Activated CD4-positive, alpha-beta memory T cell treated with anti-CD3 and anti-CD28 coated beads for 36 hours (primary cell): Measurements from ENCODE around the gene CNTRL. TPM values are rescaled to one million over a fixed set of nuclear protein-coding genes. Genes with fewer than 3 reads are reported as not detected.
"Not testable (repeated sequence)": the region's sequence is repeated elsewhere in the genome, so short reads cannot be mapped to it uniquely, and the experiment has no call there.

Experiments
- CTCF ChIA-PET: fragments of 350-600 bp; sonication (Branson Sonifier 250); formaldehyde crosslinking; loops from one replicate; lab custom pipeline; 2021; ENCODE audit warnings: antibody characterized with exemption, inconsistent platforms; lab: Charles Lee
- POLR2A ChIA-PET: fragments of 350-600 bp; sonication (Branson Sonifier 250); formaldehyde crosslinking; loops from one replicate; lab custom pipeline; 2021; ENCODE audit warnings: antibody characterized with exemption; lab: Charles Lee
- DNase-seq: peaks from one replicate; pipeline ENCODE4 v3.0.0-alpha.2; 2020
- H3K27ac Mint-ChIP-seq: one replicate; pipeline ENCODE4 v1.8.0; 2021; ENCODE audit warnings: mixed read lengths
- H3K27me3 Mint-ChIP-seq: one replicate; pipeline ENCODE4 v1.8.0; 2021; ENCODE audit warnings: mixed read lengths
- H3K36me3 Mint-ChIP-seq: one replicate; pipeline ENCODE4 v1.8.0; 2021; ENCODE audit warnings: mixed read lengths
- H3K4me1 Mint-ChIP-seq: one replicate; pipeline ENCODE4 v1.8.0; 2021; ENCODE audit warnings: low read depth, mixed read lengths
- H3K4me3 Mint-ChIP-seq: one replicate; pipeline ENCODE4 v1.8.0; 2021; ENCODE audit warnings: mild to moderate bottlenecking, mixed read lengths
- H3K9me3 Mint-ChIP-seq: one replicate; pipeline ENCODE4 v1.8.0; 2021; ENCODE audit warnings: mixed read lengths
- intact Hi-C: fragments of 100-400 bp; cut with micrococcal nuclease; formaldehyde crosslinking; loops from one replicate; pipeline ENCODE4 v1.15.1; 2023
- total RNA-seq, 2 experiments: library from RNA; stranded (reverse); gene quantifications; one replicate each; pipeline ENCODE4 v1.2.3, GENCODE V29; 2021

Gene CNTRL
- total RNA-seq, 2 experiments from 2014 or later = 60.0 to 65.1 TPM

- Mint-ChIP-seq H3K4me3 (no peak overlapping the region), H3K27me3 (no peaks in the 10 kb centered on the region), H3K27ac (peak overlapping the region; percentile 6), H3K36me3 (peaks cover 50% of the 10 kb centered on the region), H3K9me3 (no peaks in the 10 kb centered on the region), H3K4me1 (peaks cover 18% of the 10 kb centered on the region)
- intact Hi-C loops = loop anchor here (10.0 kb wide), 1 partner anchor 183 kb away; no protein-coding TSS in a partner anchor
- CTCF ChIA-PET = interaction anchor here (1.1 to 2.3 kb wide), 5 partner anchors 10 to 187 kb away, joined by 3 to 10 read pairs (median 4); no protein-coding TSS in a partner anchor
- POLR2A ChIA-PET = no interaction called here
- DNase-seq = no peak
Measured at GRCh38 chr9:121168052-121168451, 93.3 kb downstream of the CNTRL start.

GRCh38 chr9:121169094-121169601 lies 94.4 kb downstream of the CNTRL start:
- H3K9me3 Mint-ChIP-seq = no peaks in the 10 kb centered on the region
- POLR2A ChIA-PET = interaction anchor here (1.4 kb wide), 1 partner anchor 10 kb away, joined by 3 read pairs; no protein-coding TSS in a partner anchor
- peaks cover 60% of the 10 kb centered on the region for H3K36me3 Mint-ChIP-seq
- peak; percentile 29 for DNase-seq
- intact Hi-C loops = loop anchor here (10.0 kb wide), 1 partner anchor 184 kb away; no protein-coding TSS in a partner anchor
- H3K4me3 Mint-ChIP-seq = no peak overlapping the region
- H3K4me1 Mint-ChIP-seq = peaks cover 18% of the 10 kb centered on the region
- no peaks in the 10 kb centered on the region for H3K27me3 Mint-ChIP-seq
- CTCF ChIA-PET = interaction anchor here (1.1 to 2.3 kb wide), 11 partner anchors 8 to 183 kb away, joined by 3 to 10 read pairs (median 4); no protein-coding TSS in a partner anchor
- peak overlapping the region; percentile 61 for H3K27ac Mint-ChIP-seq

- POLR2A ChIA-PET = no interaction called here
- no peak for DNase-seq
- H3K9me3 Mint-ChIP-seq = no peaks in the 10 kb centered on the region
- H3K27me3 Mint-ChIP-seq = no peaks in the 10 kb centered on the region
- intact Hi-C loops = no loop called here
- CTCF ChIA-PET = interaction anchor here (0.7 to 1.0 kb wide), 2 partner anchors 12 to 14 kb away, joined by 3 read pairs; no protein-coding TSS in a partner anchor
- H3K4me1 Mint-ChIP-seq = peaks cover 18% of the 10 kb centered on the region
- H3K27ac Mint-ChIP-seq = no peak overlapping the region
- H3K4me3 Mint-ChIP-seq = no peak overlapping the region
- H3K36me3 Mint-ChIP-seq = peaks cover 64% of the 10 kb centered on the region
Measured at GRCh38 chr9:121171236-121171635, 96.5 kb downstream of the CNTRL start.

GRCh38 chr9:121172726-121173487 lies 98.2 kb downstream of the CNTRL start:
- H3K36me3 Mint-ChIP-seq = peaks cover 61% of the 10 kb centered on the region
- CTCF ChIA-PET = interaction anchor here (1.0 to 1.4 kb wide), 5 partner anchors 11 to 147 kb away, joined by 3 to 5 read pairs (median 4); no protein-coding TSS in a partner anchor
- no peak for DNase-seq

GRCh38 chr9:121173501-121173900 lies 98.7 kb downstream of the CNTRL start:
- H3K27ac Mint-ChIP-seq = no peak overlapping the region
- H3K9me3 Mint-ChIP-seq = no peaks in the 10 kb centered on the region
- peaks cover 64% of the 10 kb centered on the region for H3K36me3 Mint-ChIP-seq
- DNase-seq = no peak
- no peaks in the 10 kb centered on the region for H3K27me3 Mint-ChIP-seq
- intact Hi-C loops = no loop called here
- H3K4me1 Mint-ChIP-seq = peaks cover 9% of the 10 kb centered on the region
- CTCF ChIA-PET = interaction anchor here (1.3 to 1.4 kb wide), 3 partner anchors 105 to 146 kb away, joined by 3 to 5 read pairs (median 4); no protein-coding TSS in a partner anchor
- H3K4me3 Mint-ChIP-seq = no peak overlapping the region
- POLR2A ChIA-PET = no interaction called here

More at GRCh38 chr9:121172726-121173487, 98.2 kb downstream of the CNTRL start:
- H3K9me3 Mint-ChIP-seq = no peaks in the 10 kb centered on the region
- H3K27ac Mint-ChIP-seq = peak overlapping the region; percentile 70
- H3K4me1 Mint-ChIP-seq = peaks cover 15% of the 10 kb centered on the region
- H3K27me3 Mint-ChIP-seq = no peaks in the 10 kb centered on the region
- intact Hi-C loops = no loop called here
- POLR2A ChIA-PET = no interaction called here
- H3K4me3 Mint-ChIP-seq = no peak overlapping the region

GRCh38 chr9:121178676-121179372 lies 104.1 kb downstream of the CNTRL start:
- no peak overlapping the region for H3K27ac Mint-ChIP-seq
- intact Hi-C loops = no loop called here

GRCh38 chr9:121179373-121179721 lies 104.6 kb downstream of the CNTRL start:
- H3K9me3 Mint-ChIP-seq, H3K27me3 Mint-ChIP-seq, DNase-seq, CTCF ChIA-PET, H3K4me3 Mint-ChIP-seq, POLR2A ChIA-PET, intact Hi-C loops, H3K27ac Mint-ChIP-seq: not testable (repeated sequence)
- H3K4me1 Mint-ChIP-seq = peaks cover 14% of the 10 kb centered on the region
- peaks cover 47% of the 10 kb centered on the region for H3K36me3 Mint-ChIP-seq

More at GRCh38 chr9:121178676-121179372, 104.1 kb downstream of the CNTRL start:
- H3K4me3 Mint-ChIP-seq = no peak overlapping the region
- H3K36me3 Mint-ChIP-seq = peaks cover 48% of the 10 kb centered on the region
- no peak for DNase-seq
- peaks cover 10% of the 10 kb centered on the region for H3K4me1 Mint-ChIP-seq
- no peaks in the 10 kb centered on the region for H3K9me3 Mint-ChIP-seq
- no peaks in the 10 kb centered on the region for H3K27me3 Mint-ChIP-seq
- POLR2A ChIA-PET = no interaction called here
- CTCF ChIA-PET = no interaction called here

GRCh38 chr9:121179930-121180681 lies 105.4 kb downstream of the CNTRL start:
- ChIA-PET POLR2A (no interaction called here), CTCF (interaction anchor here (1.2 kb wide), 1 partner anchor 11 kb away, joined by 4 read pairs; no protein-coding TSS in a partner anchor)
- no peaks in the 10 kb centered on the region for H3K27me3 Mint-ChIP-seq
- no peak for DNase-seq
- peak overlapping the region; percentile 6 for H3K27ac Mint-ChIP-seq
- no peak overlapping the region for H3K4me3 Mint-ChIP-seq
- peaks cover 20% of the 10 kb centered on the region for H3K4me1 Mint-ChIP-seq
- intact Hi-C loops = no loop called here
- peaks cover 46% of the 10 kb centered on the region for H3K36me3 Mint-ChIP-seq
- H3K9me3 Mint-ChIP-seq = no peaks in the 10 kb centered on the region

GRCh38 chr9:121182101-121182836 lies 107.5 kb downstream of the CNTRL start:
- peaks cover 45% of the 10 kb centered on the region for H3K36me3 Mint-ChIP-seq
- H3K4me1 Mint-ChIP-seq = peaks cover 38% of the 10 kb centered on the region
- POLR2A ChIA-PET = no interaction called here
- CTCF ChIA-PET = no interaction called here
- peak overlapping the region; percentile 42 for H3K27ac Mint-ChIP-seq
- no peaks in the 10 kb centered on the region for H3K27me3 Mint-ChIP-seq
- H3K4me3 Mint-ChIP-seq = no peak overlapping the region
- DNase-seq = no peak
- no peaks in the 10 kb centered on the region for H3K9me3 Mint-ChIP-seq
- intact Hi-C loops = no loop called here

GRCh38 chr9:121182989-121183388 lies 108.2 kb downstream of the CNTRL start:
- no peak overlapping the region for H3K4me3 Mint-ChIP-seq
- H3K4me1 Mint-ChIP-seq = peaks cover 44% of the 10 kb centered on the region
- intact Hi-C loops = no loop called here
- DNase-seq = no peak
- peak overlapping the region; percentile 60 for H3K27ac Mint-ChIP-seq
- H3K9me3 Mint-ChIP-seq = no peaks in the 10 kb centered on the region
- ChIA-PET CTCF (interaction anchor here (1.7 kb wide), 1 partner anchor 14 kb away, joined by 6 read pairs; no protein-coding TSS in a partner anchor), POLR2A (no interaction called here)
- H3K27me3 Mint-ChIP-seq = no peaks in the 10 kb centered on the region
- H3K36me3 Mint-ChIP-seq = peaks cover 43% of the 10 kb centered on the region
